ENCODE measurements around the gene NGDN. TPM values are rescaled to one million over a fixed set of nuclear protein-coding genes. Genes with fewer than 3 reads are reported as not detected.

The NGDN gene
- total and polyA plus RNA-seq, 10 donors = 32.7 to 62.7 (median 40.3) TPM

DNA sequence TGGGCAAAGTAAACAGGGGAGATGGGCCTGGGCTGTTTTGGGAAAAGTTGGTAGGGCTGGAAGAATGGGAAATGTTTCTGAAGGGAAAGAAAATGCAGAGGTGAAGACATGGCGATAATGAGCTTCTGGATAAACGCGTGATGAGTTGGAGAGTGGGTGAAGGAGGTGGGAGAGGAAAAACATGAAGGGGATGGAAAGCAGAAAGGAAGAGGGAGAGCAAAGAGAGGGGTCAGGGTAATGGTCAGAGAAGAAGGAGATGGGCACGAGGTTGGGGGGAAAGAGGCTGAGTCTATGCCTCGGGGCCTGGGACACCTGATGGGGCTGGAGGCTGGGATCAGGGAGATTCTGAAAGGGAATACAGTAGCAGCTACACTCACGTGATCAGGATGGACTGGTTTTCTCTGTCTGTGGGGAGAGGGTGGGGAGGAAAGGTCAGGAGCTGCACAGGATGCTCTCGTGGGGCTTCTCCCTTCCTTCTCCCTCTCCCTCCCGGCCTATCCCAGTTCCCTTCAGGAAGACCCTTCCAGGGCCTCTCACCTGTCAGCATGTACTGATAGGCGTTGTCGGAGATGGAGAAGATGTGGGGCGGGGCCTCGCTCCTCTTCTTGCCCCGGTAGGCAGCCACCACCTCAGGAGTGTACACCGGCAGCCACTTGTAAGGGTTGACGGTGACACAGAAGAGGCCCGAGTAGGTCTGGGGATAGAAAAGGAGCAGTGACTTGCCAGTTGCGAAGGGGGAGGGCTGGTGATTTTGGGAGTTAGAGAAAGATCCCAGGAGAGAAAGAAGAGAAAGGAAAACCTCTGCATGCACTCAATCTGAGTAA is 37.2 kb upstream of the NGDN start:
- no peaks in the 10 kb centered on the region for H3K4me1 ChIP-seq
- no peak overlapping the region for H3K27ac ChIP-seq
- H3K4me3 ChIP-seq = no peak overlapping the region
- peaks cover 0 to 15% (median 0%) of the 10 kb centered on the region in 7 donors for H3K27me3 ChIP-seq (replicated peaks in 1 of 7)
- no peaks in the 10 kb centered on the region for H3K36me3 ChIP-seq
- TF ChIP-seq POLR2A (IDR thresholded peaks at IDR 0.05) = no peak
- TF ChIP-seq, protein P1, sequence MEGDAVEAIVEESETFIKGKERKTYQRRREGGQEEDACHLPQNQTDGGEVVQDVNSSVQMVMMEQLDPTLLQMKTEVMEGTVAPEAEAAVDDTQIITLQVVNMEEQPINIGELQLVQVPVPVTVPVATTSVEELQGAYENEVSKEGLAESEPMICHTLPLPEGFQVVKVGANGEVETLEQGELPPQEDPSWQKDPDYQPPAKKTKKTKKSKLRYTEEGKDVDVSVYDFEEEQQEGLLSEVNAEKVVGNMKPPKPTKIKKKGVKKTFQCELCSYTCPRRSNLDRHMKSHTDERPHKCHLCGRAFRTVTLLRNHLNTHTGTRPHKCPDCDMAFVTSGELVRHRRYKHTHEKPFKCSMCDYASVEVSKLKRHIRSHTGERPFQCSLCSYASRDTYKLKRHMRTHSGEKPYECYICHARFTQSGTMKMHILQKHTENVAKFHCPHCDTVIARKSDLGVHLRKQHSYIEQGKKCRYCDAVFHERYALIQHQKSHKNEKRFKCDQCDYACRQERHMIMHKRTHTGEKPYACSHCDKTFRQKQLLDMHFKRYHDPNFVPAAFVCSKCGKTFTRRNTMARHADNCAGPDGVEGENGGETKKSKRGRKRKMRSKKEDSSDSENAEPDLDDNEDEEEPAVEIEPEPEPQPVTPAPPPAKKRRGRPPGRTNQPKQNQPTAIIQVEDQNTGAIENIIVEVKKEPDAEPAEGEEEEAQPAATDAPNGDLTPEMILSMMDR (IDR thresholded peaks at IDR 0.05 in 8 of 11, conservative IDR thresholded peaks at IDR 0.05 in 3 of 11) = no peak
- no peak for TF ChIP-seq POLR2AphosphoS5 (IDR thresholded peaks at IDR 0.05)
- 79 to 87% (median 80%) methylated on average over 17 of the region's 17 CpGs for WGBS, 5 donors
- intact Hi-C loops (cut with DNase I; ENCODE audit: low total_unique reads) = no loop called here
- no peaks in the 10 kb centered on the region for H3K9me3 ChIP-seq
- DNase-seq = peak; percentile 59

DNA sequence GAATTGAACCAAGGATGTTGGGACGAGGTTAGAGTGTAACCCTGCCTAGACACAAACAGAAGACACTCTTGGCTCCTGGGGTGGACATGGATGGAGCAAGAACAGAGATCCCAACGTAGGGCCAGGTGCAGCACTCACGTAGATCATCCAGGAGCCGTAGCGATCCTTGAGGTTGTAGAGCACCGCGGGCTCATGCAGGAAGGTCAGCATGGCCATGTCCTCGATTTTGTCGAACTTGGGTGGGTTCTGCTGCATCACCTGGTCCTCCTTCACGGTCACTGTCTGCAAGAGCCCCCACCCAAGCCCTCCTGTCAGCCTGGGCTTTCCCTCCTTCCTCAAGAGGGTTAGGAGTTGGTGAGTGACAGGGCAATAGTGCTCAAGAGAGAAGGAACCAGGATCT is 36.6 kb upstream of the NGDN start:
- WGBS, 5 donors = 81 to 92% (median 86%) methylated on average over 10 of the region's 10 CpGs
- no peaks in the 10 kb centered on the region for H3K4me1 ChIP-seq
- peaks cover 0 to 15% (median 0%) of the 10 kb centered on the region in 7 donors for H3K27me3 ChIP-seq (replicated peaks in 1 of 7)
- intact Hi-C loops (cut with DNase I; ENCODE audit: low total_unique reads) = no loop called here
- DNase-seq = peak; percentile 32
- TF ChIP-seq POLR2AphosphoS5 (IDR thresholded peaks at IDR 0.05) (no peak), POLR2A (IDR thresholded peaks at IDR 0.05) (no peak)
- TF ChIP-seq, protein P1 (IDR thresholded peaks at IDR 0.05 in 8 of 11, conservative IDR thresholded peaks at IDR 0.05 in 3 of 11) = no peak
- H3K27ac ChIP-seq = no peak overlapping the region
- no peaks in the 10 kb centered on the region for H3K36me3 ChIP-seq
- no peak overlapping the region for H3K4me3 ChIP-seq
- no peaks in the 10 kb centered on the region for H3K9me3 ChIP-seq

DNA sequence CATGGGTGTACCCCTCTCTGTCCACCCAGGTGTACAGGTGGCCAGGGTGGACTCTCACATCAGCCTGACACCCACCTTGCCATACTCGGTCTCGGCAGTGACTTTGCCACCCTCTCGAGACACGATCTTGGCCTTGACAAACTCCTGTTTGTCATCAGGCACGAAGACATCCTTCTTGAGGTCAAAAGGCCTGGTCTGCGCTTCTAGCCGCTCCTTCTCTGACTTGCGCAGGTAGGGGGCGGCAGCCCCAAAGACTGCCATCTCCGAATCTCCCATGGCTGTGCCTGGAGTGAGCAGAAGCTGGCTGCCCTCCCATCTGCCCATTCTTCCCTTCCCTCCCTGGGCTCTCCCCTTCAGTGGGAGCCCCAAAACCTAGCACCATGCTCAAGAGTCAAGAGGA is 36.0 kb upstream of the NGDN start:
- Histone ChIP-seq H3K36me3 (no peaks in the 10 kb centered on the region), H3K27ac (no peak overlapping the region), H3K4me1 (no peaks in the 10 kb centered on the region), H3K9me3 (no peaks in the 10 kb centered on the region), H3K27me3 (replicated peaks in 1 of 7) (peaks cover 0 to 15% (median 0%) of the 10 kb centered on the region in 7 donors), H3K4me3 (no peak overlapping the region)
- peak; percentile 54 for DNase-seq
- WGBS, 5 donors = 80 to 84% (median 83%) methylated on average over 5 to 10 of the region's 10 CpGs
- TF ChIP-seq POLR2AphosphoS5 (IDR thresholded peaks at IDR 0.05) (no peak), POLR2A (IDR thresholded peaks at IDR 0.05) (no peak)
- TF ChIP-seq, protein P1 (IDR thresholded peaks at IDR 0.05 in 8 of 11, conservative IDR thresholded peaks at IDR 0.05 in 3 of 11) = no peak
- intact Hi-C loops (cut with DNase I; ENCODE audit: low total_unique reads) = no loop called here

DNA sequence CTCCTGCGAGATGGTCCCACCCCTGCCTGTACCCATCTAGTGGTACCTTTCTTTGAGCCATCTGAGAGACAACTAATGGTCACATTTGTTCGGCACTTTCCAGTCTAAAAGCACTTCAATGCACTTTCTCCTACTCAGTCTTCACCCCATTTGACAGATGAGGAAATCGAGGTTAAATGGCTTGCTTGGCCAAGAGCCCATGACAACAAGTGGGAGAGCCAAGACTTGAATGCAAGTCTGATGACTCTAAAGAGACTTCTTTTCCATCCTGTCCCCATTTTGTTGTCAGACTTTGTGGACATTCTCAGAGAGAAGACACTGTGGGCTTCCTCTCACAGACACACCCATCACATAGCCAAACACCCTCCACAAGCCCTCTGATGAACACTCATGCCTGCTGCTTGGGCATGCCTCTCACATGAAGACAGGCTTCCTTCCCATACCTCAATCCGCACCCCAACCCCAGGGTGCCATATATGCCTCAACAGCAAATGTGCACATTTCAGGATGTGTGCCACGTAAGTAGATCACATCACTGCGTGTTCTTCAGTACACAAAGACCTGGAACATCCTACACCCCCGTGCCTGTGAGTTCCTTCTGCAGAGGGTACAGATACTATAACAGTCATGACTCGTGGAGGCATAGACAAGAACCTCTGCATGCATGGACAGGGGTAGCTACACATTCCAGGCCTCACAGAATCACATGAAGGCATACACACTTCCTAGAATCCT is 34.8 kb upstream of the NGDN start:
- Histone ChIP-seq H3K27ac (no peak overlapping the region), H3K4me1 (no peaks in the 10 kb centered on the region), H3K9me3 (no peaks in the 10 kb centered on the region), H3K36me3 (no peaks in the 10 kb centered on the region), H3K27me3 (replicated peaks in 1 of 7) (peaks cover 0 to 4% (median 0%) of the 10 kb centered on the region in 7 donors), H3K4me3 (no peak overlapping the region)
- DNase-seq = no peak
- TF ChIP-seq, protein P1 (IDR thresholded peaks at IDR 0.05 in 8 of 11, conservative IDR thresholded peaks at IDR 0.05 in 3 of 11) = no peak
- TF ChIP-seq POLR2A (IDR thresholded peaks at IDR 0.05) = no peak
- TF ChIP-seq POLR2AphosphoS5 (IDR thresholded peaks at IDR 0.05) = no peak
- intact Hi-C loops (cut with DNase I; ENCODE audit: low total_unique reads) = no loop called here
- WGBS, 5 donors = 76 to 89% (median 86%) methylated on average over 8 of the region's 8 CpGs

Measured in spleen (tissue), 11 donors.